ENCODE data around the gene SLC36A1. TPM values are rescaled to one million over a fixed set of nuclear protein-coding genes. Genes with fewer than 3 reads are reported as not detected.

The SLC36A1 gene
- total RNA-seq, 4 donors from 2014 or later = 7.3 to 9.1 (median 8.3) TPM

DNA sequence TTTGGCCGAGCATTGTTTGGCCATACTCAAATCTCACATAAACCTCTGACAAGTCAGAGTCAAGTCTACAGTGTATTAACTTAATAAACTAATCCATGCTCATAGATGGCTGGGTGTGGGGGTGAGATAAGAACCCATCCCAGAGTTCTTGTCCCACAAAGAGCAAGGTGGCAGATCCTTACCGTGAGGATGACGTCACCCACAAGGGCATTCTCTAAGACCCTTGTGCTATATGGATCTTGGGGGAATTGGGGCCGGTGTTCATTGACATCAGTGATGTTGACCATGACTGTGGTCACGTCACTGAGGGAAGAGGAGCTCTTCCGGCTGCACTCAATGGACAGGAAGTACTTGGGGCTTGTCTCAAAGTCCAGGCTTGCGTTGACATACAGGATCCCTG, 81.6 kb downstream of the SLC36A1 start:
- Histone ChIP-seq H3K27ac (no peak overlapping the region), H3K27me3 (no peaks in the 10 kb centered on the region), H3K4me1 (no peaks in the 10 kb centered on the region), H3K36me3 (peaks cover 0 to 100% (median 29%) of the 10 kb centered on the region in 3 donors), H3K9me3 (no peaks in the 10 kb centered on the region), H3K4me3 (no peak overlapping the region)
- intact Hi-C loops (cut with DNase I) = loop anchor here (10.0 kb wide), 1 partner anchor 126 kb away; no protein-coding TSS in a partner anchor
- no peak for DNase-seq
- no peak for TF ChIP-seq POLR2A (IDR thresholded peaks at IDR 0.05)
- TF ChIP-seq, protein P1, sequence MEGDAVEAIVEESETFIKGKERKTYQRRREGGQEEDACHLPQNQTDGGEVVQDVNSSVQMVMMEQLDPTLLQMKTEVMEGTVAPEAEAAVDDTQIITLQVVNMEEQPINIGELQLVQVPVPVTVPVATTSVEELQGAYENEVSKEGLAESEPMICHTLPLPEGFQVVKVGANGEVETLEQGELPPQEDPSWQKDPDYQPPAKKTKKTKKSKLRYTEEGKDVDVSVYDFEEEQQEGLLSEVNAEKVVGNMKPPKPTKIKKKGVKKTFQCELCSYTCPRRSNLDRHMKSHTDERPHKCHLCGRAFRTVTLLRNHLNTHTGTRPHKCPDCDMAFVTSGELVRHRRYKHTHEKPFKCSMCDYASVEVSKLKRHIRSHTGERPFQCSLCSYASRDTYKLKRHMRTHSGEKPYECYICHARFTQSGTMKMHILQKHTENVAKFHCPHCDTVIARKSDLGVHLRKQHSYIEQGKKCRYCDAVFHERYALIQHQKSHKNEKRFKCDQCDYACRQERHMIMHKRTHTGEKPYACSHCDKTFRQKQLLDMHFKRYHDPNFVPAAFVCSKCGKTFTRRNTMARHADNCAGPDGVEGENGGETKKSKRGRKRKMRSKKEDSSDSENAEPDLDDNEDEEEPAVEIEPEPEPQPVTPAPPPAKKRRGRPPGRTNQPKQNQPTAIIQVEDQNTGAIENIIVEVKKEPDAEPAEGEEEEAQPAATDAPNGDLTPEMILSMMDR (IDR thresholded peaks at IDR 0.05) = no peak
- WGBS, 2 donors = 79 to 87% methylated on average over 7 of the region's 7 CpGs

DNA sequence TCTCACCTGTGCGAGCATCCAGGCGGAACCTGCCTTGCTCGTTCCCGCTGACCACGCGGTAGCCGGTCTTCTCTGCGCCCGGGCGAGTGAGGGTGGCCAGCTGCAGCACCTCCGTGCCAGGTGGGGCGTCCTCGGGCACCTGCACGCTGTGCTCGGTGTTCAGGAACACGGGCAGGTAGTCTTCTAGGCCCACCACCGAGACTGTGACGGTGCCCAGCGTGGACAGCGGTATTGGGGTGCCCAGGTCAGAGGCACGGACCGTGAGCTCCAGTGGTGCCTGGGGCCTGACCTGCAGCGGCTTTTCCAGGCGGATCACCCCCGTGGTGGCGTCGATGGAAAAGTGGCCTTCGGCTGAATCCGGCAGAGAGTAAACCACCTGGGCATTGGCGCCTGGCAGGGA, 84.2 kb downstream of the SLC36A1 start:
- H3K36me3 ChIP-seq = peaks cover 0 to 96% (median 29%) of the 10 kb centered on the region in 3 donors
- 93% methylated on average over 14 of the region's 30 CpGs; no CpG with 5 or more reads in 1 of the 2 donors for WGBS, 2 donors
- H3K4me3 ChIP-seq = no peak overlapping the region
- no peaks in the 10 kb centered on the region for H3K27me3 ChIP-seq
- no peak for DNase-seq
- H3K4me1 ChIP-seq = no peaks in the 10 kb centered on the region
- no peak for TF ChIP-seq POLR2A (IDR thresholded peaks at IDR 0.05)
- TF ChIP-seq, protein P1 (IDR thresholded peaks at IDR 0.05) = no peak
- no peaks in the 10 kb centered on the region for H3K9me3 ChIP-seq
- no peak overlapping the region for H3K27ac ChIP-seq
- intact Hi-C loops (cut with DNase I) = no loop called here

DNA sequence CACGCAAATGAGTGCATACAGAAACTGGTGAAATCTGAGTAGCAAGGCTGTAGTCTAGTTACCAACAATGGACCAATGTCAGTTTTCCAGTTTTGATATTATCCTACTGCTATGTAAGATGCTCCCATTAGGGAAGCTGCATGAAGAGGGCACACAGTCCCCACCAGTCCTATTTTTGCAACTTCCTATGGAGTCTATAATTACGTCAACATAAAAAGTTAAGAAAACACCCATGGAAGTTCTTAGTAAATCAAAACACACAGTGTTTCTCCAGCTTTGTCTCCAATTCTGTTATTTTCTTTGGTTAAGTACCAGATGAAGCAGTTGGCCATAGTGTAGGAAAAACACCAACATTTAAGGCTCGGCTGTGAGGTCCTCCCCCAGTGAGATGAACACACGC, 85.0 kb downstream of the SLC36A1 start:
- intact Hi-C loops (cut with DNase I) = no loop called here
- Histone ChIP-seq H3K27ac (no peak overlapping the region), H3K9me3 (no peaks in the 10 kb centered on the region), H3K27me3 (no peaks in the 10 kb centered on the region), H3K4me3 (no peak overlapping the region), H3K4me1 (no peaks in the 10 kb centered on the region), H3K36me3 (peaks cover 0 to 96% (median 28%) of the 10 kb centered on the region in 3 donors)
- 75 to 77% methylated on average over 4 of the region's 4 CpGs for WGBS, 2 donors
- DNase-seq = no peak
- TF ChIP-seq, protein P1 (IDR thresholded peaks at IDR 0.05) = no peak
- TF ChIP-seq POLR2A (IDR thresholded peaks at IDR 0.05) = no peak

DNA sequence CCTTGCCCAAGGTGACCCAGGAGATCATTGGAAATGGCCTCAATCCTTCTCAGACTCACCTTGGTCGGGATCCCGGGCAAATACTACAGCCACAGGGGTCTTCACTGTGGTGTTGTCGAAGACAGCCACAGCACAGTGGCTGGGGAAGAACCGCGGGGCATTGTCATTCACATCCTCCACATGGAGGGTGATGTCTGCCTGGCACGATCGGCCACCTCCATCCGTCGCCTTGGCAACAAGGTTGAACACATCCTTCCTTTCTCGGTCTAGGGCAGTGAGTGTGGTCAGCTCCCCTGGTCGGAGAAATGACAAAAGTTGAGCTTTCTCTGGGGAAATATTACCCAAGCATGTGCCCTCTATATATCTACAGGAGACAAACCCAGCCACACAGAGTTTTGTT, 86.9 kb downstream of the SLC36A1 start:
- peaks cover 0 to 96% (median 13%) of the 10 kb centered on the region in 3 donors for H3K36me3 ChIP-seq

DNA sequence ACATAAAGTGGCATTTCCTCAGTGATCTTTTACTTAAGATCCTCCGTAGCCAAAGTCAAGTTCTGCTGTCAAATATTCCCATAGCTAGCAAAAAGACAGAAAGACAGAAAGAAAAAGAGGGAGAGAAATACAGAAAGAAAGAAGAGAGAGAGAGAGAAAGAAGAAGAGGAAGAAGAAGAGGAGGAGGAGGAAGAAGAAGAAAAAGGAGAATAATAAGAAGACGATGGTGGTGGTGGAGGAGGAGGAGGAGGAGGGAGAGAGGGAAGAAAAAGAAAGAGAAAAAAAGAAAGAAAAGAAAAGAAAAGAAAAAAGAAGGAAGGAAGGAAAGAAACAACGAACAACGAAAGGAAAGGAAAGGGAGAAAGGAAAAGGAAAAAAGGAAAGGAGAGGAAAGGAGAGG, 89.6 kb downstream of the SLC36A1 start:
- H3K9me3 ChIP-seq = no peaks in the 10 kb centered on the region
- no peaks in the 10 kb centered on the region for H3K4me1 ChIP-seq
- H3K4me3 ChIP-seq = no peak overlapping the region
- TF ChIP-seq POLR2A (IDR thresholded peaks at IDR 0.05) = no peak
- TF ChIP-seq, protein P1 (IDR thresholded peaks at IDR 0.05) = no peak
- peaks cover under 1 to 96% (median 6%) of the 10 kb centered on the region in 3 donors for H3K36me3 ChIP-seq
- intact Hi-C loops (cut with DNase I) = no loop called here
- WGBS, 2 donors = 75 to 80% methylated on average over 3 to 4 of the region's 4 CpGs
- H3K27me3 ChIP-seq = no peaks in the 10 kb centered on the region
- DNase-seq = no peak
- H3K27ac ChIP-seq = no peak overlapping the region

More for the DNA sequence above, 86.9 kb downstream of the SLC36A1 start:
- no peak for DNase-seq
- Histone ChIP-seq H3K4me1 (no peaks in the 10 kb centered on the region), H3K4me3 (no peak overlapping the region), H3K9me3 (no peaks in the 10 kb centered on the region), H3K27me3 (no peaks in the 10 kb centered on the region), H3K27ac (no peak overlapping the region)
- WGBS, 2 donors = 67 to 69% methylated on average over 8 to 9 of the region's 11 CpGs
- TF ChIP-seq, protein P1 (IDR thresholded peaks at IDR 0.05) = no peak
- no peak for TF ChIP-seq POLR2A (IDR thresholded peaks at IDR 0.05)
- intact Hi-C loops (cut with DNase I) = no loop called here
